ENCODE results near the gene GRHPR.

GRHPR gene

GRCh38 chr9:37480759-37481158 lies 58.3 kb downstream of the GRHPR start:
- H3K4me3 ChIP-seq (ENCODE audit: low read depth, low read length) = no peak overlapping the region
- TF ChIP-seq POLR2A (IDR thresholded peaks at IDR 0.05; ENCODE audit: extremely low read depth, insufficient read length) (no peak), MYC (IDR thresholded peaks at IDR 0.05; ENCODE audit: low read depth, low read length) (no peak), MAX (IDR thresholded peaks at IDR 0.05; ENCODE audit: low read depth, low read length) (no peak), CTCF (IDR thresholded peaks at IDR 0.05; ENCODE audit: low read depth, low read length) (no peak)
- DNase-seq (ENCODE audit: low read depth) = no peak

GRCh38 chr9:37485389-37486255 lies 63.1 kb downstream of the GRHPR start, which contains the start of gene POLR1E:
POLR1E (plus strand) TSS chr9:37485948; CDS start chr9:37486048, 100 bp downstream.
- TF ChIP-seq MAX (IDR thresholded peaks at IDR 0.05; ENCODE audit: low read depth, low read length) (peak; percentile 84), MYC (IDR thresholded peaks at IDR 0.05; ENCODE audit: low read depth, low read length) (peak; percentile 88), CTCF (IDR thresholded peaks at IDR 0.05; ENCODE audit: low read depth, low read length) (no peak), POLR2A (IDR thresholded peaks at IDR 0.05; ENCODE audit: extremely low read depth, insufficient read length) (peak; percentile 77)
- DNase-seq (ENCODE audit: low read depth) = peak; percentile 93
- H3K4me3 ChIP-seq (ENCODE audit: low read depth, low read length) = peak within 1 kb of the TSS; percentile 87

GRCh38 chr9:37486256-37486615 lies 63.7 kb downstream of the GRHPR start:
- TF ChIP-seq MYC (IDR thresholded peaks at IDR 0.05; ENCODE audit: low read depth, low read length) = no peak
- no peak for TF ChIP-seq CTCF (IDR thresholded peaks at IDR 0.05; ENCODE audit: low read depth, low read length)
- no peak for TF ChIP-seq MAX (IDR thresholded peaks at IDR 0.05; ENCODE audit: low read depth, low read length)
- no peak for TF ChIP-seq POLR2A (IDR thresholded peaks at IDR 0.05; ENCODE audit: extremely low read depth, insufficient read length)
- H3K4me3 ChIP-seq (ENCODE audit: low read depth, low read length) = peak overlapping the region; percentile 87
- DNase-seq (ENCODE audit: low read depth) = no peak
